Stimulated activated CD8-positive, alpha-beta memory T cell treated with anti-CD3 and anti-CD28 coated beads, Interleukin-4, amount 100 ng/mL, for 48 hours (primary cell): Measurements from ENCODE around the gene OSGIN1.
"Not testable (repeated sequence)": the region's sequence is repeated elsewhere in the genome, so short reads cannot be mapped to it uniquely, and the experiment has no call there.

Experiments
- DNase-seq: peaks from one replicate; pipeline ENCODE4 v3.0.0-alpha.2; 2020

Gene OSGIN1

GRCh38 chr16:83928341-83929055 is 24.5 kb upstream of the OSGIN1 start:
- no peak for DNase-seq

DNA sequence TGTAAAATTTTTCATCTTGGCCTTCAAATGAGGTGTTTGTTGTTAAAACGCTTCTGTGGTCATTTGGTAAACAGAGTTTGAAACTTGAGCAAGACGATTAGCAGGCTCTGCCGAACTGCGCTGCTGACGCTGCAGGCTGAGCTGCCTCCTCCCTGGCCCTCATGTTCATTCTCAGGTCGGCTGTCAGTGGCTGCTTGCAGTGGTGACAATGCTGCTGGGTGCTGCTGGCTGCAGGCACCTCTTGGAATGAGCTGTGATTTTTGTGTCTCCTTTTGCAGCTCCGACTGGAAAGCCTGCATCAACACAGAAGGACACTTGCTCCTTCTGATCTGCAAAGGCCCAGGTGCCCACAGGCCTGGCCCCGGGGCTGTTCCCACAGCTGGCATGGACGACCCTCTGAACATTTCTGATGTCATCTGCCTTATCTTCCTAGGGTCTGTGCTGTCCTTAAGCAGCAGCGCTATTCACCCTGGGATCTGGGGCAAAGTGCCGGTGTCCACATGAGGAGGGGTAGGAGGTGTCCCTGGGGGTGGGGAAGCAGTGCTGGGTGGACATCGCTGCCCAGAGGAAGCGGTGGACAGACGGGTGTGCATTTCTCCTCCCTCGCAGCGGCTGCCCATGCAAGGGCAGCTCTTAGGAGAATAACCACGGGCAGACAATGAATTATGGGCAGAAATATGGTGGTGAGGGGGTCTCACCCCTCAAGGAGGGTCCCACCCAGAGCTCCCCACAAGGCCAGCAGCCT is 23.1 kb upstream of the OSGIN1 start:
- DNase-seq = no peak

- no peak for DNase-seq
These were observed 22.1 kb upstream of the OSGIN1 start for GRCh38 chr16:83930730-83931500.

GRCh38 chr16:83931556-83931955 is 21.5 kb upstream of the OSGIN1 start:
- no peak for DNase-seq

GRCh38 chr16:83932304-83932703 is 20.7 kb upstream of the OSGIN1 start:
- DNase-seq = no peak

DNA sequence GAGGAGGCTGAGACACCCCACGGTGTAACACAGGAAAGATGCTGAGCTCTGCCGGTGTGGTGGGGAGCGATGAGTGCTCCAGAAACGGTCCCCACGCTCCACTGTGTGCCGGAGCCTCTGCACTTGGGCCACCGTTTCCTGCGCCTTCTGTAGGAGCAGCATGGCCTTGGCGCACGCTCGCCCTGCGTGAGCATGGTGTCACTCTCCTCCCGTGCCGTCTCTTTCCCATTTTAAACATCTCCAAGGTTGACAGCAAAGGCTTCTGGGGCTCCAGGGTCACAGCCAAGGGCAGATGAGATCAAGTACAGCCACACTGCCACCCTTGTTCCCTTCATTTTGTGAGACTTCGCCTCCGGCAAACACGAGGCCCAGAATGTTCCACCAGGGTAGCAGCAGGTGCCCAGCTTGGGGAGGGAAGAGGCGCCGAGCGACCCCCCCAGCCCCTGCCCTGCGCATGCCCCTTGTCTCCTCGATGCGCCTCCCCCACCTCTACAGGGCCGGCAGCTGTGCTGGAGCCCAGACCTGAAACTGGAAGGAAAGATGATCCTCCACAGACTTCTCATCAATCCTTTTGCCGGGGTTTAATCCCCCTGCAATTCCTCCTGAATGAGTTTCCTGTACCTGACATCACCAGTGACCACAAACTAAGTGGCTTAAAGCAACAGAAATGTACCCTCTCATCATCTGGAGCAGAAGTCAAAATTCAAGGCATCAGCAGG is 19.9 kb upstream of the OSGIN1 start:
- DNase-seq = no peak

GRCh38 chr16:83933885-83934683 is 19.0 kb upstream of the OSGIN1 start:
- no peak for DNase-seq

- DNase-seq = no peak
These were observed 18.4 kb upstream of the OSGIN1 start for GRCh38 chr16:83934684-83934977.

- DNase-seq = no peak
These were observed 17.8 kb upstream of the OSGIN1 start for GRCh38 chr16:83935005-83935857.

GRCh38 chr16:83935858-83936255 is 17.2 kb upstream of the OSGIN1 start:
- DNase-seq = no peak

GRCh38 chr16:83936581-83937165 is 16.4 kb upstream of the OSGIN1 start:
- no peak for DNase-seq

DNA sequence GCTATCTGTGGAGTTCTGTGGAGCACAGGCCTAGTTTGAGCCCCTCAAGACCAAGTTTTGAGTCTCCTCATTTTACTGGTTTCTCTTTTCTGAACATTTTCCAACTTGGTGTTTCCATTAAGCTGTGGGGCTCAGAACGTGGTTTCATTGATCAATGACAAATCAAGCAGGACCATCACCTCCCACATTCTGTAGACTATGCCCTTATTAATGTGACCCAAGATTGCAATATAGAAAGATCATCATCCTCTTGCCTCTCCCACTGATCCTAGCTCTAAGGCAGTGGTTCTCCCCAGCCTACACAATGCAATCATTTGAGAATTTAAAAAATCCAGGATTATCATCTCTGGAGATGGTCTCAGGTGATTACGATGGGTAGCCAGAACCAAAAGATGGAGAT is 15.8 kb upstream of the OSGIN1 start:
- DNase-seq = no peak

DNA sequence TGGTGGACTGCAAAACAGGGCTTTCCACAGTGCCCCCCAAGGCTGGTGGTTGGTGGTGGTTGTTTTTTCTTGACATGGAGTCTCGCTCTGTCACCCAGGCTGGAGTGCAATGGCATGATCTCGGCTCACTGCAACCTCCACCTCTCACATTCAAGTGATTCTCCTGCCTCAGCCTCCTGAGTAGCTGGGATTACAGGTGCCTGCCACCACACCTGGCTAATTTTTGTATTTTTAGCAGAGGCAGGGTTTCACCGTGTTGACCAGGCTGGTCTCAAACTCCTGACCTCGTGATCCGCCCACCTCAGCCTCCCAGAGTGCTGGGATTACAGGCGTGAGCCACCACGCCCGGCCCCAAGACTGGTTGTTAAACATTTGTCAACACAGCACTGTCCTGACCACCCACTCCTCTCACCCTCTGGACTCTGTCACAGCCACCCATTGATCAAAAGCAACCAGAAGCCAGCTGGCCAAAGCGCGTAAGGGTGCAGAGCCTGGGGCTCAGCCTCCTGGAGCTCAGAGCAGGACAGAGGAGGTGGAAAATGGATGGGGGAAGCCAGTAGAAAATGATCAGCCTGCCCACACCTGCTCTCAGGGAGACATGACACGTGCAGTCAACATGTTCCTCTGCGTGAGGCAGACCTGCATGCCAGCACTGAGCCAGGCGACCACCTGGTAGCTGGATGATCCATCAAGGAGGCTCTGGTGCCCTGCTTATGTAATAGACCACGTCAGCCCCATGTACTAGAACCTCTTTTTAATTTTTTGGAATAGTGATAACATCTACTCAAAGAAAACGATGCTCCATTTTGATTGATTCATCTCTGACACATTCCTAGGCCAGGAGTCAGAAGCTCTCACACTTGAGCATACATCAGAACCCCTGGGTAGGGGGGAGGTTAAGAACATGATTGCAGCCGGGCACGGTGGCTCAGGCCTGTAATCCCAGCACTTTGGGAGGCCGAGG is 14.8 kb upstream of the OSGIN1 start:
- DNase-seq = no peak

GRCh38 chr16:83939266-83939855 is 13.7 kb upstream of the OSGIN1 start:
- DNase-seq = no peak

DNA sequence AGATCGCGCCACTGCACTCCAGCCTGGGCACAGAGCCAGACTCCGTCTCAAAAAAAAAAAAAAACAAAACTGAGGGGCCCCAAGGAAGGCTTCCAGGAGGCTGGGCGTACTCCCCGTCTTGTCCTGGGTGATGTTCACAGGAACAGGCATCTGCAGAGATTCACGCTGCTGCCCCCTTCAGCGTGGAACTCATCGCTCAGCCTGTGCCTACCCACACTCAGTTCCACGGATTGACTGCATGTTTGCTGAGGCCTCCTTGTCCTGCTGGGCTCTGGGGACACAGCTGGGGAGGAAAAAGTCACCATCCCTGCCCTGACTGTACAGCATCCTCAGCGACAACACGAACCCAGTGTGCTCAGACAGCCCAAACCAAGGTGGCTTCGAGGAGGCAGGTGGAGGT is 12.9 kb upstream of the OSGIN1 start:
- no peak for DNase-seq

DNA sequence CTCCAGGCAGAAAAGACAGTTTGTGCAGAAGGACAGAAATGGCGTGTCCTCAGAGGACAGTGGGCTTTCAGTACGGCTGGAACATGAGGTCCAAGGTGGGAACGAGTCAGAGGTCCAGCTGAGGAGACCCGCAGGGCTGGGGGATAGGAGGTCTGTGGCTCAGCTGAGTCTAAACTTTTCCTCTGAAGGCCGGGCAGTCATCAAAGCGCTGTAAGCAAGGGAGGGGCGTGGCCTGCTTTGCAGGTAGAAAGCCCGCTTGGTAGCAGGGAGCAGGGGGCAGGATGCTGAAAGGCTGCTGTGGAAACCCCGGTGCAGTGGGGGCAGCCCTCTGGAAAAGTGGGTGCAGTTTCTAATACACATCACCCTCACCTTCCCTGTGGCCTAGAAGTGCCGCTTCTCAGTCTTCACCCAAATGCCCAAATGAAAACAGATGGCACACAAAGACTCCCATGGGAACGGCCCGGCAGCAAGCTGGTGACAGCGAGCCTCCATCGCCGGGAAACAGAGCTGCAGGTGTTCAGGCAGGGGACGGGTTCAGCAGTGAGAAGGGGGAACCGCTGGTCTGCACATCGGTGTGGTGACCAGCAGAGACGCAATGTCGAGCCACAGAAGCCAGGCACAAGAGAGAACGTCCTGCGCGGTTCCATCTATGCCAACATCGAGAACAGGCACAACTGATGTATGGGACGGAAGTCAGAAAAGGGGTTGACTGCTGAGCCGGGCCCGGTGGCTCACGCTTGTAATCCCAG is 12.2 kb upstream of the OSGIN1 start:
- DNase-seq = no peak

GRCh38 chr16:83941546-83941945 is 11.5 kb upstream of the OSGIN1 start:
- DNase-seq = not testable (repeated sequence)

- DNase-seq = no peak
These were observed 11.0 kb upstream of the OSGIN1 start for GRCh38 chr16:83942074-83942473.
